Measurements from ENCODE around the gene CCNY. TPM values are rescaled to one million over a fixed set of nuclear protein-coding genes. Genes with fewer than 3 reads are reported as not detected.

Gene CCNY
- total RNA-seq, 2 donors from 2014 or later = 60.5 to 65.9 TPM

DNA sequence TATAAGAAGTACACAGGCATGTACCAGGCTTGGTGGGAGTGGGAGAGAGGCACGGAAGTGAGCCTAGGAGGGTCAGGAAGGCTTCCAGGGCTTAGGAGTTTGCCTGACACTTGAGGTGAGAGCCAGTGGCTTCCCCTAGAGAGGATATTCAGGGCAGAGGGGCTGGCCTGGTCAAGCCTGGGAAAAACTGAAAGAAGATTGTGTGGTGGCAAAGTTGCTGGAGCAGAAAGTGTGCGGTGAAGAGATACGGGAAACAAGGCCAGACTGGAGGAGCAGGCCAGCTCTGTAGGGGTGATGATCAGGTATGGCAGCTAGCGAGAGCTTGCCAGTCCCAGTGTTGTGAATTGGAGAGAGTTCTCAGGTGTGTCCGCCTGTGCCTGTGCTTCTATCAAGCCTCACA, 129.9 kb downstream of the CCNY start:
- no peak overlapping the region for H3K4me3 Mint-ChIP-seq

DNA sequence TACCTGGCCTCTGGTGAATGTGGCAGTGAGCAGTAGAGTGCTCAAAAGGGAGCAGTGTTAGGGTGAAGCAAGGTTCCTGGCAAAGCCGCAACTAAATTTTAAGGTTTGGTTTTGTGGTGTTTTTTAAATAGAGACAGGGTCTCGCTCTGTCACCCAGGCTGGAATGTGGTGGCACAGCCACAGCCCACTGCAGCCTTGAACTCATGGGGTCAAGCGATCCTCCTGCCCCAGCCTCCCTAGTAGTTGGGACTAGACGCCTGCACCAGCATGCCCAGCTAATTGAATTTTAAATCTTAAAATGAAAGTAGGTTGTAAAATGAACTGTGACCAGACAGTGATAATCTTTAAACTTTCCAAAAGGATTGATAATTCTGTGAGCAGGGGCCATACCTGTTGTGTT, 130.4 kb downstream of the CCNY start:
- H3K4me1 Mint-ChIP-seq = peaks cover 47% of the 10 kb centered on the region
- Histone ChIP-seq H3K36me3 (ENCODE audit: control insufficient read depth, insufficient read depth, low read length) (no peaks in the 10 kb centered on the region), H3K4me3 (ENCODE audit: low read length) (no peak overlapping the region), H3K9me3 (ENCODE audit: control insufficient read depth, low read length) (no peaks in the 10 kb centered on the region), H3K4me1 (ENCODE audit: control insufficient read depth, insufficient read depth, low read length) (peaks cover 21% of the 10 kb centered on the region), H3K27me3 (ENCODE audit: control insufficient read depth, insufficient read depth, low read length, poor library complexity, severe bottlenecking) (no peaks in the 10 kb centered on the region), H3K9ac (ENCODE audit: extremely low read depth, low read length, poor library complexity, severe bottlenecking) (no peak overlapping the region), H3K27ac (ENCODE audit: low read depth, low read length) (no peak overlapping the region)
- WGBS, 2 experiments (ENCODE audit: insufficient coverage in 1 of 2, insufficient read length in 1 of 2) = 82 to 91% methylated on average over 4 of the region's 4 CpGs
- no peak overlapping the region for H3K4me3 Mint-ChIP-seq
- TF ChIP-seq, protein P1, sequence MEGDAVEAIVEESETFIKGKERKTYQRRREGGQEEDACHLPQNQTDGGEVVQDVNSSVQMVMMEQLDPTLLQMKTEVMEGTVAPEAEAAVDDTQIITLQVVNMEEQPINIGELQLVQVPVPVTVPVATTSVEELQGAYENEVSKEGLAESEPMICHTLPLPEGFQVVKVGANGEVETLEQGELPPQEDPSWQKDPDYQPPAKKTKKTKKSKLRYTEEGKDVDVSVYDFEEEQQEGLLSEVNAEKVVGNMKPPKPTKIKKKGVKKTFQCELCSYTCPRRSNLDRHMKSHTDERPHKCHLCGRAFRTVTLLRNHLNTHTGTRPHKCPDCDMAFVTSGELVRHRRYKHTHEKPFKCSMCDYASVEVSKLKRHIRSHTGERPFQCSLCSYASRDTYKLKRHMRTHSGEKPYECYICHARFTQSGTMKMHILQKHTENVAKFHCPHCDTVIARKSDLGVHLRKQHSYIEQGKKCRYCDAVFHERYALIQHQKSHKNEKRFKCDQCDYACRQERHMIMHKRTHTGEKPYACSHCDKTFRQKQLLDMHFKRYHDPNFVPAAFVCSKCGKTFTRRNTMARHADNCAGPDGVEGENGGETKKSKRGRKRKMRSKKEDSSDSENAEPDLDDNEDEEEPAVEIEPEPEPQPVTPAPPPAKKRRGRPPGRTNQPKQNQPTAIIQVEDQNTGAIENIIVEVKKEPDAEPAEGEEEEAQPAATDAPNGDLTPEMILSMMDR (conservative IDR thresholded peaks at IDR 0.05) = no peak
- H3K27me3 Mint-ChIP-seq (ENCODE audit: insufficient read depth) = no peaks in the 10 kb centered on the region
- H3K9me3 Mint-ChIP-seq = no peaks in the 10 kb centered on the region
- no peak overlapping the region for H3K27ac Mint-ChIP-seq
- no peaks in the 10 kb centered on the region for H3K36me3 Mint-ChIP-seq (ENCODE audit: low read depth)
- DNase-seq = no peak

More for the DNA sequence above, 129.9 kb downstream of the CCNY start:
- no peaks in the 10 kb centered on the region for H3K9me3 ChIP-seq (ENCODE audit: control insufficient read depth, low read length)
- 88 to 91% methylated on average over 5 of the region's 5 CpGs for WGBS, 2 experiments (ENCODE audit: insufficient coverage in 1 of 2, insufficient read length in 1 of 2)
- no peak overlapping the region for H3K9ac ChIP-seq (ENCODE audit: extremely low read depth, low read length, poor library complexity, severe bottlenecking)
- H3K27ac ChIP-seq (ENCODE audit: low read depth, low read length) = no peak overlapping the region
- Mint-ChIP-seq H3K4me1 (peaks cover 44% of the 10 kb centered on the region), H3K27ac (no peak overlapping the region), H3K27me3 (ENCODE audit: insufficient read depth) (no peaks in the 10 kb centered on the region), H3K9me3 (no peaks in the 10 kb centered on the region), H3K36me3 (ENCODE audit: low read depth) (no peaks in the 10 kb centered on the region)
- no peak for DNase-seq
- no peak overlapping the region for H3K4me3 ChIP-seq (ENCODE audit: low read length)
- TF ChIP-seq, protein P1 (conservative IDR thresholded peaks at IDR 0.05) = no peak
- H3K36me3 ChIP-seq (ENCODE audit: control insufficient read depth, insufficient read depth, low read length) = no peaks in the 10 kb centered on the region
- H3K4me1 ChIP-seq (ENCODE audit: control insufficient read depth, insufficient read depth, low read length) = peaks cover 21% of the 10 kb centered on the region
- no peaks in the 10 kb centered on the region for H3K27me3 ChIP-seq (ENCODE audit: control insufficient read depth, insufficient read depth, low read length, poor library complexity, severe bottlenecking)

DNA sequence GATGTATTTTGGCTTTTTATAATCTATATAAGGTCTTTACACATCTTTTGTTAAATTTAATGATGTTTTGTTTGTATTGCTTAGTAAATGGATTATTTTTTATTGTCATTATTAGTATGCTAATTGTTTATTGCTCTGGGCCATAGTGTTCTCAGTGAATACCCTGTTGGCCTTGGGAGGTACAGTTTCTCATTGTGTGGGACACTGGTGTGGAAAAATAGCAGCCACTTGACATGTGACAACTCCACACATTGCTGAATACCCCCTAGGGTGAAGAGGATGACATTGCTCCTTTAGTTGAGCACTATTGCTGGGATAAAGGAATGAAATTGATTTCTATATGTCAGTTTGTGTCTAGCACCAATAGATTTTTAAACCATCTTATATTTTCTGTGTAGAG, 130.9 kb downstream of the CCNY start:
- H3K27ac Mint-ChIP-seq = no peak overlapping the region
- H3K9me3 ChIP-seq (ENCODE audit: control insufficient read depth, low read length) = no peaks in the 10 kb centered on the region
- no peak overlapping the region for H3K4me3 ChIP-seq (ENCODE audit: low read length)
- H3K4me3 Mint-ChIP-seq = no peak overlapping the region
- peaks cover 48% of the 10 kb centered on the region for H3K4me1 Mint-ChIP-seq
- no peaks in the 10 kb centered on the region for H3K27me3 ChIP-seq (ENCODE audit: control insufficient read depth, insufficient read depth, low read length, poor library complexity, severe bottlenecking)
- no peaks in the 10 kb centered on the region for H3K36me3 ChIP-seq (ENCODE audit: control insufficient read depth, insufficient read depth, low read length)
- H3K27ac ChIP-seq (ENCODE audit: low read depth, low read length) = no peak overlapping the region
- H3K9ac ChIP-seq (ENCODE audit: extremely low read depth, low read length, poor library complexity, severe bottlenecking) = no peak overlapping the region
- H3K27me3 Mint-ChIP-seq (ENCODE audit: insufficient read depth) = no peaks in the 10 kb centered on the region
- H3K36me3 Mint-ChIP-seq (ENCODE audit: low read depth) = no peaks in the 10 kb centered on the region
- TF ChIP-seq, protein P1 (conservative IDR thresholded peaks at IDR 0.05) = no peak
- DNase-seq = no peak
- peaks cover 20% of the 10 kb centered on the region for H3K4me1 ChIP-seq (ENCODE audit: control insufficient read depth, insufficient read depth, low read length)
- H3K9me3 Mint-ChIP-seq = no peaks in the 10 kb centered on the region
